H9 (cell line): ENCODE measurements around the gene MYO7A. TPM values are rescaled to one million over a fixed set of nuclear protein-coding genes. Genes with fewer than 3 reads are reported as not detected.

Experiments used
- DNase-seq: peaks from one replicate; pipeline ENCODE4 v3.0.0-alpha.2; 2017
- H2AFZ ChIP-seq: one replicate; pipeline ENCODE4 v1.6.1; 2013; ENCODE audit warnings: mild to moderate bottlenecking, low read length, control low read depth, moderate library complexity
- H2AK5ac ChIP-seq: 2 replicates; pipeline ENCODE4 v1.6.1; 2013; ENCODE audit warnings: low read length, control low read depth, mixed read lengths; ENCODE audit not compliant: insufficient read length
- H2BK120ac ChIP-seq: one replicate; pipeline ENCODE4 v1.6.1; 2013; ENCODE audit warnings: low read depth, mild to moderate bottlenecking, low read length, control low read depth, inconsistent platforms; ENCODE audit not compliant: poor library complexity, severe bottlenecking
- H2BK12ac ChIP-seq: 2 replicates; pipeline ENCODE4 v1.6.1; 2013; ENCODE audit warnings: low read length, control low read depth, mixed read lengths, low read depth; ENCODE audit not compliant: insufficient read length
- H2BK15ac ChIP-seq: 2 replicates; pipeline ENCODE4 v1.6.1; 2013; ENCODE audit warnings: low read depth, low read length, control low read depth
- H2BK20ac ChIP-seq: one replicate; pipeline ENCODE4 v1.6.1; 2013; ENCODE audit warnings: low read depth, mild to moderate bottlenecking, low read length, control low read depth, inconsistent platforms; ENCODE audit not compliant: poor library complexity, severe bottlenecking
- H2BK5ac ChIP-seq: 2 replicates; pipeline ENCODE4 v1.6.1; 2013; ENCODE audit warnings: low read length, control low read depth, mixed read lengths; ENCODE audit not compliant: insufficient read length
- H3K14ac ChIP-seq: 2 replicates; pipeline ENCODE4 v1.6.1; 2013; ENCODE audit warnings: low read length, control low read depth; ENCODE audit not compliant: insufficient read depth
- H3K18ac ChIP-seq: 2 replicates; pipeline ENCODE4 v1.6.1; 2013; ENCODE audit warnings: low read depth, mild to moderate bottlenecking, mixed read lengths, low read length, control low read depth; ENCODE audit not compliant: insufficient read length
- H3K23ac ChIP-seq: 2 replicates; pipeline ENCODE4 v1.6.1; 2013; ENCODE audit warnings: low read length, control low read depth, mixed read lengths, low read depth; ENCODE audit not compliant: insufficient read length
- H3K23me2 ChIP-seq: 2 replicates; pipeline ENCODE4 v1.6.1; 2013; ENCODE audit warnings: low read depth, mild to moderate bottlenecking, mixed read lengths, low read length, control low read depth; ENCODE audit not compliant: insufficient read length, poor library complexity, severe bottlenecking
- H3K27ac ChIP-seq: 2 replicates; pipeline ENCODE4 v1.5.1; 2013; ENCODE audit warnings: low read length, control low read depth, mixed read lengths, low read depth; ENCODE audit not compliant: insufficient read length
- H3K27me3 ChIP-seq: 2 replicates; pipeline ENCODE4 v1.6.1; 2013; ENCODE audit warnings: low read length, control low read depth, inconsistent platforms; ENCODE audit not compliant: insufficient read depth
- H3K4ac ChIP-seq: 2 replicates; pipeline ENCODE4 v1.6.1; 2013; ENCODE audit warnings: low read depth, mild to moderate bottlenecking, control low read depth, inconsistent platforms, low read length, moderate library complexity
- H3K4me1 ChIP-seq: 2 replicates; pipeline ENCODE4 v1.6.1; 2013; ENCODE audit warnings: low read length, control low read depth, inconsistent platforms; ENCODE audit not compliant: insufficient read depth
- H3K4me2 ChIP-seq: 2 replicates; pipeline ENCODE4 v1.6.1; 2013; ENCODE audit warnings: low read length, control low read depth, mixed read lengths; ENCODE audit not compliant: insufficient read length, insufficient read depth
- H3K56ac ChIP-seq: 2 replicates; pipeline ENCODE4 v1.6.1; 2013; ENCODE audit warnings: low read depth, mild to moderate bottlenecking, mixed read lengths, low read length, control low read depth; ENCODE audit not compliant: insufficient read length
- H3K79me1 ChIP-seq: 2 replicates; pipeline ENCODE4 v1.6.1; 2013; ENCODE audit warnings: low read depth, mild to moderate bottlenecking, moderate library complexity, low read length, control low read depth, inconsistent platforms; ENCODE audit not compliant: insufficient read depth, poor library complexity, severe bottlenecking
- H3K79me2 ChIP-seq: 2 replicates; pipeline ENCODE4 v1.6.1; 2013; ENCODE audit warnings: low read length, control low read depth, inconsistent platforms; ENCODE audit not compliant: insufficient read depth
- H3K9ac ChIP-seq: 2 replicates; pipeline ENCODE4 v1.6.1; 2013; ENCODE audit warnings: low read length, control low read depth, mixed read lengths; ENCODE audit not compliant: insufficient read length; ENCODE audit errors: extremely low read depth
- H3K9me3 ChIP-seq: one replicate; pipeline ENCODE4 v1.6.1; 2013; ENCODE audit warnings: low read depth, low read length, inconsistent platforms; ENCODE audit not compliant: control insufficient read depth
- H3T11ph ChIP-seq: one replicate; pipeline ENCODE4 v1.6.1; 2013; ENCODE audit warnings: mild to moderate bottlenecking, low read length, control low read depth, inconsistent platforms
- H4K20me1 ChIP-seq: one replicate; pipeline ENCODE4 v1.6.1; 2013; ENCODE audit not compliant: control insufficient read depth, insufficient read length, insufficient read depth
- H4K5ac ChIP-seq: 2 replicates; pipeline ENCODE4 v1.6.1; 2013; ENCODE audit warnings: low read depth, mild to moderate bottlenecking, mixed read lengths, low read length, control low read depth; ENCODE audit not compliant: insufficient read length
- H4K8ac ChIP-seq: replicated peaks from 2 replicates; pipeline ENCODE4 v1.6.1; 2013; ENCODE audit warnings: low read length, control low read depth, mixed read lengths, low read depth; ENCODE audit not compliant: insufficient read length
- H4K91ac ChIP-seq: 2 replicates; pipeline ENCODE4 v1.6.1; 2013; ENCODE audit warnings: low read depth, mild to moderate bottlenecking, moderate library complexity, mixed read lengths, low read length, control low read depth; ENCODE audit not compliant: insufficient read length
- H3K27ac Mint-ChIP-seq, 3 experiments: 2 replicates in 2 of 3; 3 replicates in 1 of 3; pipeline ENCODE4 v1.8.0; 2020 to 2021; ENCODE audit warnings: mixed read lengths in 3 of 3, mild to moderate bottlenecking in 1 of 3, moderate library complexity in 1 of 3
- H3K27me3 Mint-ChIP-seq: 2 replicates; pipeline ENCODE4 v1.8.0; 2021; ENCODE audit warnings: low read depth, mild to moderate bottlenecking, moderate library complexity, mixed read lengths
- H3K36me3 Mint-ChIP-seq, 3 experiments: 2 replicates in 2 of 3; 3 replicates in 1 of 3; pipeline ENCODE4 v1.8.0; 2020 to 2021; ENCODE audit warnings: low read depth in 3 of 3, mixed read lengths in 3 of 3; ENCODE audit not compliant: insufficient read depth in 1 of 3
- H3K4me1 Mint-ChIP-seq, 2 experiments: 2 replicates each; pipeline ENCODE4 v1.8.0; 2020; ENCODE audit warnings: mixed read lengths in 2 of 2
- H3K4me3 Mint-ChIP-seq, 2 experiments: 2 replicates in 1 of 2; 3 replicates in 1 of 2; pipeline ENCODE4 v1.8.0; 2020 to 2021; ENCODE audit warnings: mild to moderate bottlenecking in 2 of 2, mixed read lengths in 2 of 2, moderate library complexity in 1 of 2
- H3K9me3 Mint-ChIP-seq, 2 experiments: 2 replicates in 1 of 2; 3 replicates in 1 of 2; pipeline ENCODE4 v1.8.0; 2020; ENCODE audit warnings: mild to moderate bottlenecking in 2 of 2, mixed read lengths in 2 of 2, moderate library complexity in 1 of 2
- WGBS: extraction: QIAGEN DNeasy Blood & Tissue Kit; methylation state at CpG from one replicate; pipeline ENCODE4 v1.1.7; 2013; ENCODE audit warnings: missing lambda C conversion rate, low lambda C conversion rate, mixed read lengths; ENCODE audit not compliant: insufficient read length; ENCODE audit errors: extremely low coverage; 5-methylcytosine and 5-hydroxymethylcytosine counted together
- total RNA-seq: library from RNA; stranded (reverse); gene quantifications from 2 replicates; pipeline ENCODE4 v1.2.1, GENCODE V29; 2021
- TF ChIP-seq, protein P1 (sequence below): fragments of 200-600 bp; sonication (generic); conservative IDR thresholded peaks from 3 replicates; pipeline ENCODE4 v1.8.0; 2021; ENCODE audit warnings: antibody characterized with exemption, mild to moderate bottlenecking

Gene MYO7A
- total RNA-seq, 1 experiment from 2014 or later: 1.6 TPM

- Mint-ChIP-seq H3K36me3 (no peaks in the 10 kb centered on the region; a peak in 1 of 7 replicates), H3K4me1 (peaks cover 0 to 2% of the 10 kb centered on the region in 2 experiments; a peak in 2 of 4 replicates), H3K27ac (no peak overlapping the region), H3K9me3 (no peaks in the 10 kb centered on the region), H3K27me3 (peaks cover 5% of the 10 kb centered on the region), H3K4me3 (no peak overlapping the region)
- no peak overlapping the region for H2BK15ac ChIP-seq
- no peak overlapping the region for H2BK120ac ChIP-seq
- no peak overlapping the region for H3K56ac ChIP-seq
- H4K91ac ChIP-seq: no peak overlapping the region
- H2BK20ac ChIP-seq: no peak overlapping the region
- H4K20me1 ChIP-seq: no peaks in the 10 kb centered on the region
- no peak overlapping the region for H3K27ac ChIP-seq
- H3K4ac ChIP-seq: no peak overlapping the region
- no peak overlapping the region for H3K23ac ChIP-seq
- H3K4me1 ChIP-seq: no peaks in the 10 kb centered on the region
- no peaks in the 10 kb centered on the region for H3K27me3 ChIP-seq
- WGBS: no CpG with 5 or more reads among the region's 2 CpGs
- H3K9me3 ChIP-seq: no peaks in the 10 kb centered on the region
- H3K18ac ChIP-seq: no peak overlapping the region
- no peak overlapping the region for H2BK12ac ChIP-seq
- no peak overlapping the region for H3T11ph ChIP-seq
- H2BK5ac ChIP-seq: no peak overlapping the region
- H3K79me1 ChIP-seq: no peaks in the 10 kb centered on the region
- TF ChIP-seq, protein P1, sequence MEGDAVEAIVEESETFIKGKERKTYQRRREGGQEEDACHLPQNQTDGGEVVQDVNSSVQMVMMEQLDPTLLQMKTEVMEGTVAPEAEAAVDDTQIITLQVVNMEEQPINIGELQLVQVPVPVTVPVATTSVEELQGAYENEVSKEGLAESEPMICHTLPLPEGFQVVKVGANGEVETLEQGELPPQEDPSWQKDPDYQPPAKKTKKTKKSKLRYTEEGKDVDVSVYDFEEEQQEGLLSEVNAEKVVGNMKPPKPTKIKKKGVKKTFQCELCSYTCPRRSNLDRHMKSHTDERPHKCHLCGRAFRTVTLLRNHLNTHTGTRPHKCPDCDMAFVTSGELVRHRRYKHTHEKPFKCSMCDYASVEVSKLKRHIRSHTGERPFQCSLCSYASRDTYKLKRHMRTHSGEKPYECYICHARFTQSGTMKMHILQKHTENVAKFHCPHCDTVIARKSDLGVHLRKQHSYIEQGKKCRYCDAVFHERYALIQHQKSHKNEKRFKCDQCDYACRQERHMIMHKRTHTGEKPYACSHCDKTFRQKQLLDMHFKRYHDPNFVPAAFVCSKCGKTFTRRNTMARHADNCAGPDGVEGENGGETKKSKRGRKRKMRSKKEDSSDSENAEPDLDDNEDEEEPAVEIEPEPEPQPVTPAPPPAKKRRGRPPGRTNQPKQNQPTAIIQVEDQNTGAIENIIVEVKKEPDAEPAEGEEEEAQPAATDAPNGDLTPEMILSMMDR: no peak
- no peak overlapping the region for H4K8ac ChIP-seq
- H3K4me2 ChIP-seq: no peak overlapping the region
- H3K23me2 ChIP-seq: no peaks in the 10 kb centered on the region
- H2AK5ac ChIP-seq: no peak overlapping the region
- H3K14ac ChIP-seq: no peak overlapping the region
- no peak overlapping the region for H3K9ac ChIP-seq
- H2AFZ ChIP-seq: no peak overlapping the region
- no peak for DNase-seq
- no peaks in the 10 kb centered on the region for H3K79me2 ChIP-seq
- no peak overlapping the region for H4K5ac ChIP-seq
Measured at GRCh38 chr11:77217156-77217555, 89.1 kb downstream of the MYO7A start.
